ENCODE results near the gene RAC3.

Gene RAC3

GRCh38 chr17:82080789-82081464 is 49.4 kb downstream of the RAC3 start:
- TF ChIP-seq REST (IDR thresholded peaks at IDR 0.05; ENCODE audit: low read depth), result no peak
- no peak for TF ChIP-seq MAX (IDR thresholded peaks at IDR 0.05)
- no peak for TF ChIP-seq TEAD4 (IDR thresholded peaks at IDR 0.05)
- TF ChIP-seq EP300 (IDR thresholded peaks at IDR 0.05; ENCODE audit: borderline replicate concordance), result no peak
- no peak for TF ChIP-seq CREB1 (IDR thresholded peaks at IDR 0.05; ENCODE audit: low read depth)
- TF ChIP-seq YY1 (IDR thresholded peaks at IDR 0.05; ENCODE audit: low read depth), result no peak
- no peak for TF ChIP-seq RAD21 (IDR thresholded peaks at IDR 0.05; ENCODE audit: low read depth)
- TF ChIP-seq TCF12 (IDR thresholded peaks at IDR 0.05; ENCODE audit: low read depth), result no peak
- no peak for TF ChIP-seq EGR1 (IDR thresholded peaks at IDR 0.05)
- no peak for TF ChIP-seq USF1 (IDR thresholded peaks at IDR 0.05)
- no peak for TF ChIP-seq CEBPB (IDR thresholded peaks at IDR 0.05)
- TF ChIP-seq ZBTB7A (IDR thresholded peaks at IDR 0.05; ENCODE audit: low read depth), result no peak
- TF ChIP-seq NFIC (IDR thresholded peaks at IDR 0.05), result no peak
- no peak for TF ChIP-seq FOXM1 (IDR thresholded peaks at IDR 0.05; ENCODE audit: borderline replicate concordance, low read depth)
- TF ChIP-seq TAF1 (IDR thresholded peaks at IDR 0.05; ENCODE audit: low read depth), result no peak

GRCh38 chr17:82081546-82081945 is 50.1 kb downstream of the RAC3 start:
- TF ChIP-seq USF1 (IDR thresholded peaks at IDR 0.05), result no peak
- no peak for TF ChIP-seq EGR1 (IDR thresholded peaks at IDR 0.05)
- no peak for TF ChIP-seq CREB1 (IDR thresholded peaks at IDR 0.05; ENCODE audit: low read depth)

GRCh38 chr17:82081966-82082365 is 50.5 kb downstream of the RAC3 start:
- TF ChIP-seq REST (IDR thresholded peaks at IDR 0.05; ENCODE audit: low read depth), result no peak
- TF ChIP-seq CREB1 (IDR thresholded peaks at IDR 0.05; ENCODE audit: low read depth), result no peak
- no peak for TF ChIP-seq EP300 (IDR thresholded peaks at IDR 0.05; ENCODE audit: borderline replicate concordance)
- TF ChIP-seq NFIC (IDR thresholded peaks at IDR 0.05), result no peak
- TF ChIP-seq CEBPB (IDR thresholded peaks at IDR 0.05), result no peak
- TF ChIP-seq TCF12 (IDR thresholded peaks at IDR 0.05; ENCODE audit: low read depth), result no peak
- TF ChIP-seq TEAD4 (IDR thresholded peaks at IDR 0.05), result no peak
- TF ChIP-seq FOXM1 (IDR thresholded peaks at IDR 0.05; ENCODE audit: borderline replicate concordance, low read depth), result no peak
- TF ChIP-seq RAD21 (IDR thresholded peaks at IDR 0.05; ENCODE audit: low read depth), result no peak
- TF ChIP-seq ZBTB7A (IDR thresholded peaks at IDR 0.05; ENCODE audit: low read depth), result no peak
- TF ChIP-seq EGR1 (IDR thresholded peaks at IDR 0.05), result no peak

- TF ChIP-seq EGR1 (IDR thresholded peaks at IDR 0.05) (no peak), YY1 (IDR thresholded peaks at IDR 0.05; ENCODE audit: low read depth) (no peak), RAD21 (IDR thresholded peaks at IDR 0.05; ENCODE audit: low read depth) (no peak), FOXM1 (IDR thresholded peaks at IDR 0.05; ENCODE audit: borderline replicate concordance, low read depth) (no peak), TAF1 (IDR thresholded peaks at IDR 0.05; ENCODE audit: low read depth) (no peak), REST (IDR thresholded peaks at IDR 0.05; ENCODE audit: low read depth) (no peak), USF1 (IDR thresholded peaks at IDR 0.05) (no peak), MAX (IDR thresholded peaks at IDR 0.05) (no peak), NFIC (IDR thresholded peaks at IDR 0.05) (no peak), CREB1 (IDR thresholded peaks at IDR 0.05; ENCODE audit: low read depth) (no peak)
These were observed 51.0 kb downstream of the RAC3 start for GRCh38 chr17:82082456-82082855.
